LNCaP clone FGC (cell line): Measurements from ENCODE around the gene UBE2E2.

Experiments used
- DNase-seq: peaks from one replicate; pipeline ENCODE4 v3.0.0-alpha.2; 2011; ENCODE audit warnings: low read depth
- H3K4me3 ChIP-seq: 2 replicates; pipeline ENCODE4 v1.5.1; 2011; ENCODE audit warnings: mild to moderate bottlenecking, low read depth, low read length, control low read depth
- TF ChIP-seq, protein P1 (sequence below): IDR thresholded peaks from 2 replicates; pipeline ENCODE4 v1.5.1; 2012; ENCODE audit warnings: mild to moderate bottlenecking; ENCODE audit not compliant: control insufficient read depth, insufficient read depth; ENCODE audit errors: extremely low read depth

Gene UBE2E2

DNA sequence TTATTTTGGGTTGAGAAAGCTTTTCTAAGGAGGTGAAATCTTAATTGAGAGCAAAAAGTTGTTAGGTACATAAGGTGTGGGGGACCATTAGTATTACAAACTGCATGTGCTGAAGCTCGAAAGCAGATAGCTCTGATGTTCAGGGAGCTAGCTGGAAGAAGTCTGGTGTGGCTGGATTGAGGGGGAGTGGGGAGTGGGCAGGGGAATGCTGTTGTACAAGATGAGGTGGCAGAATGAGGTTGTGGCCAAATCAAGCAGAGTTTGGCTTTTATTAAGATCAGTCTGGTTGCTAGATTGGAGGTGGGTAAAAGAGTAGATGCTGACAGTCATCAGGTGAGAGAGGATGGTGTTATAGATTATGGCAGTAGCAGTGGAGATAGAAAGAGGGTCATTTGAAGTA lies 32.1 kb downstream of the UBE2E2 start:
- H3K4me3 ChIP-seq = no peak overlapping the region
- no peak for DNase-seq
- TF ChIP-seq, protein P1, sequence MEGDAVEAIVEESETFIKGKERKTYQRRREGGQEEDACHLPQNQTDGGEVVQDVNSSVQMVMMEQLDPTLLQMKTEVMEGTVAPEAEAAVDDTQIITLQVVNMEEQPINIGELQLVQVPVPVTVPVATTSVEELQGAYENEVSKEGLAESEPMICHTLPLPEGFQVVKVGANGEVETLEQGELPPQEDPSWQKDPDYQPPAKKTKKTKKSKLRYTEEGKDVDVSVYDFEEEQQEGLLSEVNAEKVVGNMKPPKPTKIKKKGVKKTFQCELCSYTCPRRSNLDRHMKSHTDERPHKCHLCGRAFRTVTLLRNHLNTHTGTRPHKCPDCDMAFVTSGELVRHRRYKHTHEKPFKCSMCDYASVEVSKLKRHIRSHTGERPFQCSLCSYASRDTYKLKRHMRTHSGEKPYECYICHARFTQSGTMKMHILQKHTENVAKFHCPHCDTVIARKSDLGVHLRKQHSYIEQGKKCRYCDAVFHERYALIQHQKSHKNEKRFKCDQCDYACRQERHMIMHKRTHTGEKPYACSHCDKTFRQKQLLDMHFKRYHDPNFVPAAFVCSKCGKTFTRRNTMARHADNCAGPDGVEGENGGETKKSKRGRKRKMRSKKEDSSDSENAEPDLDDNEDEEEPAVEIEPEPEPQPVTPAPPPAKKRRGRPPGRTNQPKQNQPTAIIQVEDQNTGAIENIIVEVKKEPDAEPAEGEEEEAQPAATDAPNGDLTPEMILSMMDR = no peak

DNA sequence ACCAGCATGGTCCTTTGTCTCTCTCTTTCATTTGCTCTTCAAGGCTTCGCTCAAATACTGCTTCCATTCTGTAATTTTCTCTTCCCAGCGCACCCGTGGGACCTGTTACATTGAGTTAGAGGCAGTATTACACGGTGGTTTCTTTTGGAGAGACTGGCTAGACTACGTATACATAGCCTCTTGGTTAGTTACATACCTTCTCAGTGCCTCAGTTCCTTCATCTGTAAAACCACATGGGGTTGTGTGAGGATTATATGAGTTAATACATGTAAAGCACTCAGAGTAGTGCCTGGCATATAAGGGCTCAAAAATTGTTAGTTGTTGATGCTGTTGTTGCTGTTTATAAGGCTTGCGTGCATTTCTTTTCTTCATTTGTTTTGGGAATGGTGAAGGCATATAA lies 33.8 kb downstream of the UBE2E2 start:
- no peak overlapping the region for H3K4me3 ChIP-seq
- TF ChIP-seq, protein P1 = no peak
- DNase-seq = no peak

DNA sequence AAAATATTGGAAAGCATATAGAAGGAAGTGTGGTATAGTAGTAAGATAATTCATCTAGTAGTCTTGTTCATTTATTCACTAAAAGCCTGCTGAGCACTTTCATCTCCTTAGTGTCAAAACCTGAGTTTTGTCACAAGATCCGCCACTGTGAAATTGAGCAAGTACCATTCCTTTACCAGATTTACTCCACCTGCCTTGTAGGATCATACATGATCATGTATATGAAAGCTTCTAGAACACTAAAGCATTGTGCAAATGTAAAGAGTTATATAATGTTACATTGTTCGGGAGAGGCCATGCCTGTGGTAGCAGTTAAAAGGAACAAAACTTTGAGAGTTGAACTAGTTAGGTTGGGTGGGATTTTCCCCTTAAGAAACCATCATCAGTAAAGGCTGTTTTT lies 35.0 kb downstream of the UBE2E2 start:
- no peak overlapping the region for H3K4me3 ChIP-seq
- TF ChIP-seq, protein P1 = no peak
- no peak for DNase-seq

DNA sequence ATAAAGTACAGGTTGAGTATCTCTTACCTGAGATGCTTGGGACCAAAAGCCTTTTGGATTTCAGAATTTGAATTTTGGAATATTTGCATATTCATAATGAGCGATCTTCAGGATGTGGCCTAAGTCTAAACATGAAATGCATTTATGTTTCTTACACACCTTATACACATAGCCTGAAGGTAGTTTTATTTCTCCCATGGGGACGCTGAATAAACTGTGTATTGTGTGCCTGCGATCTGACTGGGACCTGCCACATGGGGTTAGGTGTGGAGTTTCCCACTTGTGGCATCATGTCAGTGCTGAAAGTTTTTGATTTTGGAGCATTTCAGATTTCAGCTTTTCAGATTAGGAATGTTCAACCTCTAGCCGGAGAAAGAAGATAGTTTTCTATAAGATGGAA lies 35.5 kb downstream of the UBE2E2 start:
- no peak for DNase-seq
- TF ChIP-seq, protein P1 = no peak
- no peak overlapping the region for H3K4me3 ChIP-seq

DNA sequence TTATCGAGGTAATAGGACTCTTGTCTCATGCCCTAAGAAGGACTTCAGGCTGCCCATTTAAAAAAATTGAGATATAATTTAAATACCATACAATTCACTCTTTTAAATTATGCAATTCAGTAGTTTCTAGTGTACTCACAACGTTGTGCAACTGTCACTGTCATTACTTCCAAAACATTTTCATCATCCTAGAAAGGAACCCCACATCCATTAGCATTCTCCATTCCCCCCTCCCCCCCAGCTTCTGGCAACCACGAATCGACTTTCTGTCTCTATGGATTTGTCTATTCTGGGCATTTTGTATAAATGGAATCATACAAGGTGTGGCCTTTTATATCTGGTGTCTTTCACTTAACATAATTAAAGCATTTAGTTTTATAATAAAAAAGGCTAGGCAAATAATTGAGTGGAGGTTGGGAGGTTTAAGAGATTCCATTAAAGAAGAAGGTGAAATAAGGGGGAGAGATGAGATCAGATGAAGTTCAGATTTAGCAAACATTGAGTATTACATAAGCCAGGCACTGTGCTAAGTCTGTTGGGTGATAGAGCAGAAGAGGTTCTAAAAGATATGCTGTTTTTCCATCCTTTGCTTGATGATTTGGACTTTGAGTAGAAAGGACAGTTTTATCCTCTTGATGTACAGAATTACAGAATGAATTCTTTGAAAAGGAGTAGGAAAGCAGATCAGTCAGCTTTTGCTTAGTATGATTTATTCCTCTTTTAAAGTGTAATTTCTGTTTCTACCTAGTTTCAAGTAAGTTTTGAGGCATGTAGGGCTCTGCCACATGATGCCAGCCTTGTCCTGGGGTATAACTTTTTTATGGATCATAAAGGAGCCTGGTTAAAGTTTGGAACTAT lies 36.3 kb downstream of the UBE2E2 start:
- H3K4me3 ChIP-seq = no peak overlapping the region
- TF ChIP-seq, protein P1 = peak; percentile 25; the same call in 1 of the 2 replicates
- DNase-seq = no peak

DNA sequence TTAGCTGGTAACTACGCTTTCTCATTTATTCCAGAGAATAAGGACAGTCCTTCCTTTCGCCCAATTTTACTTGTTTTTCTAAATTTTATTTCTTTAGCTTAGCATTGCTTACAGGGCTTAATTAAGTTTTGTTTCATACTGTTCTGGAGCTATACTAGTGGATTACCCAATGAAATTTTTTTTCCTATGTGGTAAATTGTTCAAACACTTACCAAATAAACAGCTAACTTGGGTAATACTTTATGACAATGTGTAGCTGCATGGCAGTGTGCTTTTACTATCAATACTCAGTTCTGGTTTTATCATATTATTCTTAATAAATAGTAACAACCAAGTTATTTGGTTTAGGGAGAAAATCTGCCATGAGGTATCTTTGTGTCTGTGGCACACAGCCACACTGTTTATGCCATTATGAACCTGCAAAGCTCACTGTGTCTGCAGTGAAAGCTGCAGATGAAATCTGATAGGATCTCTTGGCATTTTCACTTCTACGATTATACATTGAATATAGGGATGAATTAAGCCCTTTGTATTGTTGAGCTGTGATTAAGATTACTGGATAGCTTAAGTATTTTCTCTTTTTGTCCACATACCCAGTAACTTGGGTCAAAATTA lies 37.2 kb downstream of the UBE2E2 start:
- H3K4me3 ChIP-seq = no peak overlapping the region
- no peak for DNase-seq
- TF ChIP-seq, protein P1 = no peak

DNA sequence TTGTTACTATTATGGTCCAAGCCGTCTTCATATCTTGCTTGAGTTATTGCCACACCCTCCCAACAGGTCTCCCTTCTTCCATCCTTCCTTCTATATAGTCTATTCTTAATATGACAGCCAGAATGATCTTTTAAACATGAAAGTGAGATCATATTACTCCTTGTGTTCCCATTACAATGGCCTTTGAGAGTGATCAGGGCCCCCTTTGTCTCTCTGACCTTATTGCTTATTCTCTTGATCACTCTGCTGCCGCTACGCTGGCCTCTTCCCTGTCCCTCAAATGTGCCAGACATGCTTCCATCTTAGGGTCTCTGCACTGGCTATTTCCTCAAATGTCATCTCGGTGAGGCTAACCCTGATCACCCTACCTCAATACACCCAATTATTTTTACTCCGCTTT lies 38.1 kb downstream of the UBE2E2 start:
- TF ChIP-seq, protein P1 = no peak
- H3K4me3 ChIP-seq = no peak overlapping the region
- DNase-seq = no peak
